ENCODE measurements around the gene UBAC2.

Gene UBAC2

DNA sequence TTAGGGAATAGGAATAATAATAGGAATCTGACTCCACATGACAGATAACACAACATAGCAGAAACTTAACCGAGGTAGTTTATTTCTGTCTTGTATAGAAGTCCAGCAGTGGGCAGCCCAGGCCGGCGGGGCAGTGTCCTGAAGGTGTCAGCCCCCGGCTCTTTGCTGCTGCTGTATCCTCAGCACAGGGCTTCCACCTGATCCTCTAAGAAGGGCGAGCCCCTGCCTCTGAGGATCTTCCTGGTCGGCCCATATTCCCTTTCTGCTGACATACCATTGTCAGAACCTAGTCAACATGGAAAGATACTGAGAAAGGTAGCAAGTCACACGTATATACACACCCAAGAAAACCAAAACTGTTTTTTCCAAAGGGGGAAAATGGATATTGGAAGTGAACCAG, 162.7 kb downstream of the UBAC2 start:
- DNase-seq, result no peak

- no peak for DNase-seq
Measured at GRCh38 chr13:99363949-99364348, 163.3 kb downstream of the UBAC2 start.

GRCh38 chr13:99366075-99366987, 165.7 kb downstream of the UBAC2 start:
- no peak for DNase-seq

DNA sequence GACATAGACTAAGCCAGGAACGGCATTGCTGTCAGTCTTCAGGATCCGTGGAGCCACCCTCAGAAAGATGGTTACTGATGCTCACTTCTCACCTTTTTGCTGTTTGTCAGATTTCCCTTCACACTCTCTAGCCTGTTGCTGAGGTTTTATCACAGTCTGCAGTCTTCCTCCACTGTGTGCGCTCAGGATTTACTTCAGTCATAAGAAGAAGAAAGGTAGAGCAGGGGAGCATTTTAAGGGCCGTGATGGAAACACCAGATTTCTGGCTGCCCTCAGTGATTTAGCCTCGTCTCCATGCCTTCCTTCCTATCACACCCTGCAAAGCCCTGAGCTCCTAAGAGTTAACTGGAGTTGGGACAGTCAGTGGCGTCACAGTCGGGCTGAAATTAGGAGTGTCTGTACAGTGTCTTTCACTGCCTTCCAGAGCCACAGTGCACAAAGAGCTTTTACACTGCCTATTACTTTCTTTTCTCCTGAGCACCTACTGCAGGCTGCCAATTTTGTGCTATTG, 166.5 kb downstream of the UBAC2 start:
- DNase-seq, result peak in 3 of 6 experiments; percentile 43 to 70 (median 48)

GRCh38 chr13:99367663-99368448, 167.2 kb downstream of the UBAC2 start:
- peak in 1 of 6 experiments; percentile 61 for DNase-seq

- peak in 1 of 6 experiments; percentile 24 for DNase-seq
Measured at GRCh38 chr13:99370481-99371275, 170.0 kb downstream of the UBAC2 start.

DNA sequence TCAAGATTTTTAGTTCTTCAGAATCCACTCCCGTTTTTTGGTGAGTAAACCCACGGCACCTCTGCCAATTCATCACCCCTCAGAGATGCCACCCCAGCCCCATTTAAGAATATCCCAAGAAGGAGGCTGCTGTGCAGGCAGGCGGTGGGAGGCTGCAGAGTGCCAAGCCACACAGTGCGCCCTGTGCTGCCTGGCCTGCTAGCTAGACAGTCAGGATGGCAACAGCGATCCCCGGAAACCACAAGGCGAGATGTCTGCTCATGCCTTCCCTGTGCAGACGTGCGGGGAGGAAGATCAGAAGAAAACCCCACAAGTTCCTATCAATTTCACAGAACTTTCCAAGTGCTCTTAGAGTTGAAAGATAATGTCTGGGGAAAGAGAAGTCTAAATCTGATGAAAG, 171.3 kb downstream of the UBAC2 start:
- DNase-seq, result peak; percentile 40 to 66 (median 61)

- DNase-seq, result no peak
Measured at GRCh38 chr13:99373436-99373835, 172.8 kb downstream of the UBAC2 start.

DNA sequence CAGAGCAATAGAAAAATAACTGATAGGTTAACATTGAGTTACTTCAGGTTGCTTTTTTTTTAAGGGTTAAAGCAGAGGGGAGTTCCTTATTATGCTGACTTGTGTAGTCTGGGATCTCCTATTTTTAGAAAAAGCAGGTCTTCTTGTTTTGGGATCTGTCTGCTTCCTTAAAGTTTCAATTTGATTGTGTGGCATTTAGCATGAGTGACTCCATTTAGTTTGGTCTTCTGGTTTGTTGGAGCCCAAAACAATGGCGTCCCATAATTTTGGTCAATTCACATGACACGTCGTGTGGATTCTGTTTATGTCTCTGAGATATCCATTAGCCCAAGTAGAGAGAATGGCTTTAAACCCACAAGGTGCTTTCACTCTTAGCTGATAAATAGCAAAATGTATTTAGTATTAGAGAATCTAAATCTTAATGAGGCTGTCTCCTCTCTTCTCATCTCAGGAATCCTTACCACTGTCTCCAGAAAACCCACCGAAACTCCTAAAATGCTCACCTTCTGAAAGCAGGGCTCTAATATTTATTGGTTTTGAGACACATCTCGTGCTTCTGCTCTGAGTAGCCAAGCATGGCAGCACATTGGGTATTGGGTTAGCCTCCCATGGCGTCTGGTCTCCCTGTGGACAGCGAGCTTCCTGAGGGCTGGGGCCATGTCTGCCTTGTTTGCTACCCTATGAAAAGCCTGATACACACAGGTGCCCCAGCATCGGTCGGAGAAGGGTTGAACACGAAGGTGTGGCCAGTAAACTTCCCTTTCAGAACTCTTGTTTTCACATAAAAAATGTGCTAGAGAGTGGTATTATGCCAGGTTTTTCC, 173.7 kb downstream of the UBAC2 start:
- DNase-seq, result no peak

DNA sequence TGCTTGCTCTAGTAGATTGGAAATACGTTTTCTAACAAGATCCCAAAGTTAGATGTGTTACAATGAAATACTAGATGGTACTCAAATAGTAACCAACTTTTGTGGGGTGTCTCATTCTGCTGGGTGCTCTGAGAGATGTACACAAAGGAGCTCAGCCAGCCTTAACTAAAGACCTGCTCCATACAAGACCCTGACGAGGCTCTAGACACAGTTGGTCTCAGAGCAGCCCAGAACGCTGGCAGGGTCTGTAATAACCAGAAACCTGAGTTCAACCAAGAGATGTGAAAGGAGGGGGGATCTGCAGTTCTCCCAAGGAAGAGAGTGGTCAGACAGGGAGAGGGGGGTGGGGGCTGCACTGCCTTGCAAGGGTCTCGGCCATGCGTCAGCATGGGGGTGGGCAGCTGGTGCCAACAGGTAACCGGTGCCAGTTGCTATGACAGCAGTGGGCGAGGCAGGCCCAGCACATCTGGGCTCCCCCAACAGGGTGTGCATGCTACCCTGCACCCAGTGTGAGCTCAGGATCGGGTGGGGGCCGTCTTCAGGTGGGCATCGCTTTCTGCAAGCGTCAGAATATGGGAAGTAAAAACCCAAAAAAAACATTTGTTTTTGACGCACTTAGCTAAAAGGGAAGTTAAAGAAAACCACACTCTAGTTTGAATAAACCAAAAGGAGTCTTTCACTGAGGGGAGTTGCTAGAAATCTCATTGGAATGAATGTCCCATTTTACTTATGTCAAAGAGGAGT, 174.5 kb downstream of the UBAC2 start:
- peak; percentile 51 to 86 (median 75) for DNase-seq

DNA sequence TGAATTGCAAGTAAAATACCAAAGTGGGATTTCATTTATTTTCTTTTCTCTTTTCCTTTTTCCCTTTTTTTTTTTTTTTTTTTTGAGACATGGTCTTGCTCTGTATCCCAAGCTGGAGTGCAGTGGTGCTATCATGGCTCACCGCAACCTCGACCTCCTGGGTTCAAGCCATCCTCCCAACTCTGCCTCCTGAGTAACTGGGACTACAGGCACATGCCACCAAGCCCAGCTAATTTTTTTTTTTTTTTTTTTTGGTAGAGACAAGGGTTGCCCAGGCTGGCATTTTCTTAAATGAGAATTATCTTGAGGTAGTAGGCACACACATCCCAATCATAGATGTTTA, 175.1 kb downstream of the UBAC2 start:
- DNase-seq, result no peak

DNA sequence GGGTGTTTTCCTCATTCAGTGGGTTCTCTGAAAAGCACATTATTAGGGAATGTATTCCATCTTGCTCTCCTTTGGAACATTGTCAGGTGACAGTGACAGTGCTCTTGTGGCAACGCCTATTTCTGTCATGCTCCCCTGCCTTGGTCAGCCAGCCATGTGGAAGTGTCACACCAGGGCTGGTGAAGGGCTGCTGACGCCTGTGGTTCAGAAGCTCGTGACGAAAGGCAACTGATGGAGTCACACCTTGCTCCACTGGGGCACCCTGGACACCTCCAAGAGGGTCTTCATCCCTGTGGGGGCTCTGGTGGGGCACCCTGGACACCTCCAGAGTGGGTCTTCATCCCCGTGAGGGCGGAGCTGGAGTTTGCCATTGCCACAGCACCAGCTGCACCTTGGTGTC, 175.5 kb downstream of the UBAC2 start:
- DNase-seq, result no peak

DNA sequence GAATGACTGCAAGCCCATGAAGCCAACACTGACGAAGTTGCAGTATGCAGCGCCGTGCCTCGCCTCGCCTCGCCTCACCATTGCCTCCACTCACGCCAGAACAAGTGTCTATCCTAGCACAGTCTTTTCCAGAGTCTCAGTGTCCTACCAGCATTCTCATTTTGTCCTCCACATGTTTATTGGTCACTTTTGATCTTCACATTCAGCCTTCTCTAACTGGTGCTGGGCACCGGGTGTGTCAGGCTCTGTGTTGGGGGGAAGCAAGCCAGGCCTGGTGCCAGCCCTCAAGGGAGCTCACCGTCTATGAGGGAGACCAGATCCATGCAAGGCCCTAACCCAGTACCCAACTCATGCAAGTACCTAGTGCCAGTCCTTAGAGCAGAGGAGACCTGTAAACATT, 176.3 kb downstream of the UBAC2 start:
- no peak for DNase-seq

- no peak for DNase-seq
Measured at GRCh38 chr13:99377641-99378040, 177.0 kb downstream of the UBAC2 start.

DNA sequence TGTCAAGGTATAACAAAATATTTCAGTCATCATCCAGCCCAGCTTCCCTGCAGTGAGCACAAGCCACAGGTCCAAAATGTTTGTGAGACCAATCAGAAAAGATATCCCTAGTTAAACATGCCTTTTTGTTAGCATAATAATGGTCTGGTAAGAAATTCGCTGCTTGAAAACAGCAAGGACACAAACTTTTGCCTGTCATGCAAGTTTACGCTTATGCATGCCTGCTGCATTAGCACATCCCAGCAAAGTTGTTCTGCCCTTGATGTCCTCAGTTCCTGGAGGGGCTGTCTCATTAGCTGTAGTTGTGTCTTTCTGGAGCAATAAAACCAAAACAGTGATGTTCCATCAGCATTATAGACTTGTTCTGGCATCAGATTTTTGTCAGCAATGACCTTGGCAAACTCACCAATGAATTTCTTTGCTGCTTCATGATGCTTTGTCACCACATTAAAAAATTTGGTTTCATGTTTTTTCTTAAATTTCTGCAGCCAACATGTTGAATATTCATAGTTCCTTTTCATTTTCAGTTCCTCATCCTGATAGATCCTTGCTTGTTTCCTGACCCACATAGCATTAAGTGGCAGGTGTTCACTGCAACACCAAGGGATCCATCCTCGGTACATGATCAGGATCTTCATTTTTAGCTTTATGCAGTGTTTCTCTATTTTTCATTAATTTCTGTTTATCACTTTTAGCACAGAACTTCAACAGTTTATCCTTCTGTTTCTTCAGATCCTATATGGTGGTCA, 178.5 kb downstream of the UBAC2 start:
- DNase-seq, result no peak

DNA sequence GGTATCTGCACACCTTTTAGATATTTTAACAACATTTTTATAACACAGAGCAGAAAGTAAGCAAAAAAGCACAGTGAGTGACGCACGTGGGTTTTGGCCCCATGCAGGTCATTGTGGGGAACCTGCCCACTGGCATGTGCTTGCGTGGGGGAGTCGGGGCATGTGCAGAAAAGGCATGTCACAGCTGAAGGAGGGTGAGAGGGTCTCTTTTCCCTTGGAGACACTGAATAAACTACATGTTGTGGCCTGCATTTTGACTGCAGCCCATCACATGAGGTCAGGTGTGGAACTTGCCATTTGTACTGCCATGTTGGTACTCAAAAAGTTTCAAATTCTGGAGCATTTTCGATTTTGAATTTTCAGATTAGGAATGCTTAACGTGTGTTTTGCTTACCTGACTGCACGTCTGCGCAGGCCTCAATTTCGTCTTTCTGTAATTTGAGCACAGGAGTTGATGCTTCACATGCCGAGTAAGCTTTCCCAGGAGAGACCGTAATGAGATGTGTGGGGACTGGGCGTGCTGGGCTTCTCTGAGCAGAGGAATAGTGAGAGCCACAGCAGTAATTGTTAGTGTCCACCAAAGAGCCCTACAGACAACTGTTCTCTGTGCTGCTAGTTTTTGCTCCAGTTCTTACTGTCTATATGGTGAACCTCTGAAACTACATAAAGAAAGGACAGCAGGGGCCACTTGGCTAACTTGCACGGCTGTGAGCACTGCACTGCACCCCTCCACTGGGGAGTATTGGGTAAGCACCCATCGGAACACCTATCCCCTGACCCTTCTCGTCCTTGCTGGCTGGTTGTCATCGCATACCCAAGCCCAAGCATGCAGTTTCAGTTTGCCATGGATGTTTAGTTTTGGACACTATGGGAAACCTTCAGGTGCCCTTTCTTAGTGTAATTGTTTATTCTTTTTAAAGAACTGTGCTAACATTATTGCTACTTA, 179.5 kb downstream of the UBAC2 start:
- DNase-seq, result no peak

DNA sequence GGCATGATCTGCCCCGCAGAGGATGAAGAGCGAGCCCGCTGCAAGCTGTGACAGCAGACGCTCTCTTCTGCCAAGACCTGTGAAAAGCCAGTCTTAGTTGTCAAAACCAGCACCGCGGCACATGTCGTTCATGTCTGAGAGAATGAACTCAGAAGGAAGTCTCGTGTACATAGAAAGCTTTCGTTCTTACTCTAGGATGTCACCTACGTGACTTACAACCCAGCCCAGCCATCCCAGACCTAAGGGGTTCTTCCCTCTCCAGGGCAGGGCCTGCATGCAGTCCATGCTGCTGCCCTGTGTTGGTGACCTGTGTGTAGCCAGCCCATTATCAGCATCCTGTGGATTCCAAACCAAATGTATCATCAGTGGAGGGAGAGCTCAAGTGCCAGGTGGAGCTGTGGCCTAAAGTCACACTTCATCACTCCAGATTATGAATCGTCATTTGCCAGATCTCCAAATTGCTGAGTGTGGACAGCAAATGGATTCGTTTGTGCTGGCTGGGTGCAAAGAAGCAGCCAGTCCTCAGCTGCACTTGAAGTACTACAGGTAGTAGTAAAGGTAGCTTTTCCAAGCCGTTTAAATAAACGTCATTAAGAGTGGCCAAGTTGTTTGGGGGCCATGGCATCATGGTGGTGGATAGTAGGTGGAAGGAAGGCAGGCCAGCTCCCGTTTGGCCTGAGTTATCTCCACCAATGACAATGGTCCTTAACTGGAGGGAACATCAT, 180.4 kb downstream of the UBAC2 start:
- peak in 5 of 6 experiments; percentile 27 to 65 (median 59) for DNase-seq

- DNase-seq, result no peak
Measured at GRCh38 chr13:99381766-99382165, 181.1 kb downstream of the UBAC2 start.

Measured in stimulated activated naive CD4-positive, alpha-beta T cell (primary cell).